T1000 (cell line): ENCODE data around the gene ZNF695.

ENCODE experiments used
- DNase-seq: peaks from one replicate; lab custom pipeline; 2025; ENCODE audit warnings: mixed read lengths; lab: John Stamatoyannopoulos, UW

Gene ZNF695

GRCh38 chr1:246959944-246960693 lies 47.7 kb downstream of the ZNF695 start:
- DNase-seq: no peak

DNA sequence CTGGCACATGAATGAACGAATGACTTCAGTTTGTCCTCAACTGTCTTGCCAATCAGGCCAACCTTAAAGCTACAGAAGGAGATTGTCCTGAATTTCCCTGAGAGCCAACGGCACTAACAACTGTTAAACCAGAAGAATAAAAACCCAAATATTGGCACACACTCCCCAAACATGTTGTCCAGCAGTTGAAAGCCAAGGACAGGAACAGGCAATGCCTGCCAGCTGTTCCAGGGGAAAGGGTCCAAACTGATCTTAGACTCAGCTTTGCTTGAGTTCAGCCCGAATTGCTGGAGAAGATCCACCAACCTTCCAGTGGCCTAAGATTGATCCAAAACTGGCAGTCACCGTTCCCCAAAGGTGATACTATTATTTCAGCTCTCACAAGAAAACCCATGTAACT lies 53.7 kb downstream of the ZNF695 start:
- DNase-seq: no peak

- DNase-seq: no peak
These were observed 56.4 kb downstream of the ZNF695 start for GRCh38 chr1:246951413-246951812.

- DNase-seq: no peak
These were observed 57.9 kb downstream of the ZNF695 start for GRCh38 chr1:246949956-246950355.

DNA sequence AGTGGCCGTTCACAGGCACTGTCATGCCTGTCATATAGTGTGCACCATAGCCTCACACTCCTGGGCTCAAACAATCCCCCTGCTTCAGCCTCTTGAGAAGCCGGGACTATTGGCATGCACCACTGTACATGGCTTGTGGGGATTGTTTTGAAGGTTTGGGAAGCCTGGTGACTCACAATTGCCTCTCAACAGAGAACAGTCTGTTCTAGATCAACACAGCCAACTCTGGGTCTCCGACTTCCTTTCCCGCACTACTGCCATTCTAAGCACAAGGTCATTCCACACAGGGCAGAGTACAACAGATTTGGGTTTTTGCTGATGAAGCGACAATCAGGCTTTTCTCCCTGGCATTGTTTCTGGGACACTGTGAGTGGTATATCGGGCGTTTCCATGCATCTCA lies 60.6 kb downstream of the ZNF695 start:
- DNase-seq: no peak

GRCh38 chr1:246946366-246946765 lies 61.5 kb downstream of the ZNF695 start:
- no peak for DNase-seq
